ENCODE results near the gene NUTM2F.
"Not testable (repeated sequence)": the region's sequence is repeated elsewhere in the genome, so short reads cannot be mapped to it uniquely, and the experiment has no call there.

DNA sequence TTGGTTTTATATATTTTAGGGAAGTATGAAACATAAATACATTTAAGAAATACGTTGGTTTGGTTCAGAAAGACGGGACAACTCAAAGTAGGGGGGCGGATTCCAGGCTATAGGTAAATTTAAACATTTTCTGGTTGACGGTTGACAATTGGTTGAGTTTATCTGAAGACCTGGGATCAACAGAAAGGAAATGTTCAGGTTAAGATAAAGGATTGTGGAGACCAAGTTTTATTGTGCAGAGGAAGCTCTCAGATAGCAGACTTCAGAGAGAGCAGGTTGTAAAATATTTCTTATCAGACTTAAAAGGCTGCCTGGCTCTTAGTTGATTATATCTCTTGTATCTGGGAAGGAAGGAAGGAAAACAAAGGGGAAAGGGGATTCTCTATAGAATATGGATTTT, 51.4 kb downstream of the NUTM2F start:
- not testable (repeated sequence) for TF ChIP-seq POLR2A (IDR thresholded peaks at IDR 0.05; ENCODE audit: low read depth, low read length); TAF1 (IDR thresholded peaks at IDR 0.05; ENCODE audit: borderline replicate concordance, low read depth, low read length)

All from GM12892 (cell line).